ENCODE data around the gene FER1L5.

GRCh38 chr2:96753661-96754282 lies 111.2 kb downstream of the FER1L5 start:
- TF ChIP-seq CTCF (conservative IDR thresholded peaks at IDR 0.05 in 1 of 2, IDR thresholded peaks at IDR 0.05 in 1 of 2; ENCODE audit: low read depth in 1 of 2, low read length in 2 of 2) (no peak), EZH2 (IDR thresholded peaks at IDR 0.05; ENCODE audit: low read length, missing control alignments) (no peak)

All from fibroblast of lung (primary cell).